22Rv1 (cell line): ENCODE data around the gene FBRSL1.
A peak's percentile ranks its signal among the peaks of the same experiment; 100 is the strongest.

Experiments
- H3K27ac ChIP-seq: fragments of 450-650 bp; 2 replicates; pipeline ENCODE4 v1.5.1; 2017
- CTCF ChIP-seq: fragments of 450-650 bp; IDR thresholded peaks from 2 replicates; pipeline ENCODE4 v1.5.1; 2017; ENCODE audit warnings: mild to moderate bottlenecking
- ZFX ChIP-seq: fragments of 450-650 bp; IDR thresholded peaks from 2 replicates; pipeline ENCODE4 v1.6.1; 2017; ENCODE audit warnings: antibody characterized with exemption, borderline replicate concordance

Gene FBRSL1

GRCh38 chr12:132507161-132507538 is 17.2 kb downstream of the FBRSL1 start:
- peak overlapping the region; percentile 72 for H3K27ac ChIP-seq
- no peak for TF ChIP-seq CTCF
- TF ChIP-seq ZFX: no peak

- 0 out of 2 replicates have a peak, but pooled peaks have one; percentile 2 for TF ChIP-seq CTCF
- no peak for TF ChIP-seq ZFX
- peak overlapping the region; percentile 72; the same call in 1 of the 2 replicates for H3K27ac ChIP-seq
Measured at GRCh38 chr12:132507656-132508490, 17.9 kb downstream of the FBRSL1 start.

GRCh38 chr12:132508491-132508740 is 18.5 kb downstream of the FBRSL1 start:
- TF ChIP-seq CTCF (no peak), ZFX (no peak)
- H3K27ac ChIP-seq: no peak overlapping the region

- TF ChIP-seq ZFX (no peak), CTCF (no peak)
- H3K27ac ChIP-seq: no peak overlapping the region
Measured at GRCh38 chr12:132508860-132509732, 19.1 kb downstream of the FBRSL1 start.

GRCh38 chr12:132510111-132510724 is 20.3 kb downstream of the FBRSL1 start:
- H3K27ac ChIP-seq: no peak overlapping the region
- TF ChIP-seq CTCF (no peak), ZFX (no peak)

- no peak for TF ChIP-seq CTCF
- TF ChIP-seq ZFX: no peak
- H3K27ac ChIP-seq: no peak overlapping the region
Measured at GRCh38 chr12:132510746-132511477, 21.0 kb downstream of the FBRSL1 start.
